ENCODE data around the gene SENP7. TPM values are rescaled to one million over a fixed set of nuclear protein-coding genes. Genes with fewer than 3 reads are reported as not detected.

SENP7 gene
- total RNA-seq, 1 donor from 2014 or later = 18.2 TPM

GRCh38 chr3:101535221-101535620 lies 22.2 kb upstream of the SENP7 start:
- H3K27ac ChIP-seq = no peak overlapping the region
- no peak for TF ChIP-seq CTCF (IDR thresholded peaks at IDR 0.05)
- no peaks in the 10 kb centered on the region for H3K27me3 ChIP-seq (ENCODE audit: low read depth)
- no peaks in the 10 kb centered on the region for H3K4me1 ChIP-seq
- no peak for ATAC-seq
- intact Hi-C loops (cut with DNase I) = no loop called here
- H3K4me3 ChIP-seq = no peak overlapping the region
- no peaks in the 10 kb centered on the region for H3K9me3 ChIP-seq
- no peaks in the 10 kb centered on the region for H3K36me3 ChIP-seq
- no peak for DNase-seq

GRCh38 chr3:101533603-101533968 lies 20.6 kb upstream of the SENP7 start:
- H3K27me3 ChIP-seq (ENCODE audit: low read depth) = no peaks in the 10 kb centered on the region
- H3K4me3 ChIP-seq = no peak overlapping the region
- ATAC-seq (no peak), DNase-seq (no peak)
- H3K4me1 ChIP-seq = no peaks in the 10 kb centered on the region
- no peak for TF ChIP-seq CTCF (IDR thresholded peaks at IDR 0.05)
- intact Hi-C loops (cut with DNase I) = no loop called here
- H3K36me3 ChIP-seq = no peaks in the 10 kb centered on the region
- no peaks in the 10 kb centered on the region for H3K9me3 ChIP-seq
- no peak overlapping the region for H3K27ac ChIP-seq

- H3K27ac ChIP-seq = no peak overlapping the region
- no peaks in the 10 kb centered on the region for H3K36me3 ChIP-seq
- no peaks in the 10 kb centered on the region for H3K9me3 ChIP-seq
- intact Hi-C loops (cut with DNase I) = no loop called here
- H3K27me3 ChIP-seq (ENCODE audit: low read depth) = no peaks in the 10 kb centered on the region
- no peak for TF ChIP-seq CTCF (IDR thresholded peaks at IDR 0.05)
- H3K4me1 ChIP-seq = no peaks in the 10 kb centered on the region
- no peak overlapping the region for H3K4me3 ChIP-seq
- no peak for DNase-seq
- no peak for ATAC-seq
Observed at GRCh38 chr3:101532783-101533602, 20.0 kb upstream of the SENP7 start.

GRCh38 chr3:101531473-101532086 lies 18.6 kb upstream of the SENP7 start:
- Histone ChIP-seq H3K9me3 (no peaks in the 10 kb centered on the region), H3K36me3 (no peaks in the 10 kb centered on the region), H3K27me3 (ENCODE audit: low read depth) (no peaks in the 10 kb centered on the region), H3K4me1 (no peaks in the 10 kb centered on the region), H3K27ac (no peak overlapping the region), H3K4me3 (no peak overlapping the region)
- TF ChIP-seq CTCF (IDR thresholded peaks at IDR 0.05) = no peak
- ATAC-seq (no peak), DNase-seq (no peak)
- intact Hi-C loops (cut with DNase I) = no loop called here

GRCh38 chr3:101530686-101531047 lies 17.7 kb upstream of the SENP7 start:
- Histone ChIP-seq H3K27ac (no peak overlapping the region), H3K4me1 (no peaks in the 10 kb centered on the region), H3K9me3 (peaks cover under 1% of the 10 kb centered on the region), H3K27me3 (ENCODE audit: low read depth) (no peaks in the 10 kb centered on the region), H3K36me3 (no peaks in the 10 kb centered on the region), H3K4me3 (no peak overlapping the region)
- DNase-seq = no peak
- intact Hi-C loops (cut with DNase I) = no loop called here
- no peak for ATAC-seq
- TF ChIP-seq CTCF (IDR thresholded peaks at IDR 0.05) = no peak

Data from lower lobe of right lung (tissue), 2 donors.